Panc1 (cell line): Measurements from ENCODE around the gene PDYN.

Experiments
- POLR2AphosphoS5 ChIP-seq: IDR thresholded peaks from 2 replicates; pipeline ENCODE4 v1.6.1; 2012; ENCODE audit warnings: mild to moderate bottlenecking, low read depth, low read length, moderate library complexity
- TCF7L2 ChIP-seq: IDR thresholded peaks from 2 replicates; pipeline ENCODE4 v1.6.1; 2011; ENCODE audit warnings: mild to moderate bottlenecking, low read depth, low read length, inconsistent platforms
- TF ChIP-seq, protein P1 (sequence below): fragments of 450-650 bp; IDR thresholded peaks from 2 replicates; pipeline ENCODE4 v1.5.1; 2017; ENCODE audit warnings: mild to moderate bottlenecking
- TF ChIP-seq, protein P2 (sequence below), 2 experiments: IDR thresholded peaks; 2 replicates each; pipeline ENCODE4 v1.6.1; 2011 to 2012; ENCODE audit warnings: low read depth in 2 of 2, control low read depth in 1 of 2, low read length in 1 of 2, mild to moderate bottlenecking in 1 of 2, moderate library complexity in 1 of 2; ENCODE audit not compliant: insufficient read depth in 1 of 2

DNA sequence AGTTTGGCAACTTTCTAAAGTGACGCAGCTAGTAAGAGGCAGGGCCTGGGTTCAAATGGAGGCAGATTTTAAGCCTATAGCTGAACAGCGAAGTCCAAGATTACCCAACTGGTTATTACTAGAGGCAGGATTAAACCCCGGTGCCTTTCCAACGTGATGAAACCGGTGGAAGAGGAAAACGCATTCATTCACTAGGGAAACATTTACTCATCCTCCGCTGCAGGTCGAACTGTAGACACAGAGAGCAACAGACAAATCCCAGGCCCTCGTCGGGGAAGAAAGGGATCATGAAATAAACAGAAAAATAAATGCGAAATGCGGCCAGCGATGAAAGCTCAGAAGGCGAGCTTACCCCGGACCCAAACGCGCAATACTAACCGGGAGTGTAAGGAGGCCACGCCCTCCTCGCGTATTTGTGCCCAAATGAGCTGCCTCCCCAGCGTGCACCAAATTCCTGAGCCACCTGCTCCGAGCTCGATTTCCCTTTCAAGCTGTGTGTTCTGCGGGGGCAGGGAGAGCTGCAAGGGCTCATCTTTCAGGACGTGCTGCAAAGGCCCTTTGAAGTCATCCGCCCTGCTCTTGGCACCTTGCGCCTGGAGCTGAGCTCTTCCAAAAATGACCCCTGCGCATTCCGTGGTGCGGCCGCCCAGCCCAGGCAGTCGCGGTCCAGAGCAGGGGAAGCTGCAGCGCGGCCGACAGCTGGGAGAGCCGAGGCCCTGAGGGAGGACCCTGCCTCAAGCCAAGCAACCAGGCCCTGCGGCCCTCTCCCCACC lies 46.9 kb downstream of the PDYN start:
- TF ChIP-seq, protein P1, sequence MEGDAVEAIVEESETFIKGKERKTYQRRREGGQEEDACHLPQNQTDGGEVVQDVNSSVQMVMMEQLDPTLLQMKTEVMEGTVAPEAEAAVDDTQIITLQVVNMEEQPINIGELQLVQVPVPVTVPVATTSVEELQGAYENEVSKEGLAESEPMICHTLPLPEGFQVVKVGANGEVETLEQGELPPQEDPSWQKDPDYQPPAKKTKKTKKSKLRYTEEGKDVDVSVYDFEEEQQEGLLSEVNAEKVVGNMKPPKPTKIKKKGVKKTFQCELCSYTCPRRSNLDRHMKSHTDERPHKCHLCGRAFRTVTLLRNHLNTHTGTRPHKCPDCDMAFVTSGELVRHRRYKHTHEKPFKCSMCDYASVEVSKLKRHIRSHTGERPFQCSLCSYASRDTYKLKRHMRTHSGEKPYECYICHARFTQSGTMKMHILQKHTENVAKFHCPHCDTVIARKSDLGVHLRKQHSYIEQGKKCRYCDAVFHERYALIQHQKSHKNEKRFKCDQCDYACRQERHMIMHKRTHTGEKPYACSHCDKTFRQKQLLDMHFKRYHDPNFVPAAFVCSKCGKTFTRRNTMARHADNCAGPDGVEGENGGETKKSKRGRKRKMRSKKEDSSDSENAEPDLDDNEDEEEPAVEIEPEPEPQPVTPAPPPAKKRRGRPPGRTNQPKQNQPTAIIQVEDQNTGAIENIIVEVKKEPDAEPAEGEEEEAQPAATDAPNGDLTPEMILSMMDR, result no peak
- no peak for TF ChIP-seq POLR2AphosphoS5
- TF ChIP-seq, protein P2, sequence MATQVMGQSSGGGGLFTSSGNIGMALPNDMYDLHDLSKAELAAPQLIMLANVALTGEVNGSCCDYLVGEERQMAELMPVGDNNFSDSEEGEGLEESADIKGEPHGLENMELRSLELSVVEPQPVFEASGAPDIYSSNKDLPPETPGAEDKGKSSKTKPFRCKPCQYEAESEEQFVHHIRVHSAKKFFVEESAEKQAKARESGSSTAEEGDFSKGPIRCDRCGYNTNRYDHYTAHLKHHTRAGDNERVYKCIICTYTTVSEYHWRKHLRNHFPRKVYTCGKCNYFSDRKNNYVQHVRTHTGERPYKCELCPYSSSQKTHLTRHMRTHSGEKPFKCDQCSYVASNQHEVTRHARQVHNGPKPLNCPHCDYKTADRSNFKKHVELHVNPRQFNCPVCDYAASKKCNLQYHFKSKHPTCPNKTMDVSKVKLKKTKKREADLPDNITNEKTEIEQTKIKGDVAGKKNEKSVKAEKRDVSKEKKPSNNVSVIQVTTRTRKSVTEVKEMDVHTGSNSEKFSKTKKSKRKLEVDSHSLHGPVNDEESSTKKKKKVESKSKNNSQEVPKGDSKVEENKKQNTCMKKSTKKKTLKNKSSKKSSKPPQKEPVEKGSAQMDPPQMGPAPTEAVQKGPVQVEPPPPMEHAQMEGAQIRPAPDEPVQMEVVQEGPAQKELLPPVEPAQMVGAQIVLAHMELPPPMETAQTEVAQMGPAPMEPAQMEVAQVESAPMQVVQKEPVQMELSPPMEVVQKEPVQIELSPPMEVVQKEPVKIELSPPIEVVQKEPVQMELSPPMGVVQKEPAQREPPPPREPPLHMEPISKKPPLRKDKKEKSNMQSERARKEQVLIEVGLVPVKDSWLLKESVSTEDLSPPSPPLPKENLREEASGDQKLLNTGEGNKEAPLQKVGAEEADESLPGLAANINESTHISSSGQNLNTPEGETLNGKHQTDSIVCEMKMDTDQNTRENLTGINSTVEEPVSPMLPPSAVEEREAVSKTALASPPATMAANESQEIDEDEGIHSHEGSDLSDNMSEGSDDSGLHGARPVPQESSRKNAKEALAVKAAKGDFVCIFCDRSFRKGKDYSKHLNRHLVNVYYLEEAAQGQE (IDR thresholded peaks at IDR 0.05; ENCODE audit: insufficient read depth in 1 of 2, low read depth in 2 of 2, low read length in 1 of 2), result no peak
- TF ChIP-seq TCF7L2, result no peak
